Endothelial cell of umbilical vein (primary cell): Measurements from ENCODE around the gene PDLIM5. TPM values are rescaled to one million over a fixed set of nuclear protein-coding genes. Genes with fewer than 3 reads are reported as not detected.

Experiments used
- BruUV-seq: library from RNA; stranded (reverse); fragments of 400-500 nt; replicated peaks from 2 replicates; lab custom pipeline; 2021; lab: Mats Ljungman, UMichigan
- CTCF ChIA-PET: fragments of 300-600, 350-600 bp; sonication (Branson Sonifier 250); formaldehyde crosslinking; loops from one replicate; lab custom pipeline; 2021; ENCODE audit warnings: antibody characterized with exemption, inconsistent platforms; lab: Charles Lee
- POLR2A ChIA-PET: fragments of 300-600, 350-600 bp; sonication (Branson Sonifier 250); formaldehyde crosslinking; loops from one replicate; lab custom pipeline; 2021; ENCODE audit warnings: antibody characterized with exemption, inconsistent platforms; lab: Charles Lee
- DNase-seq: peaks from one replicate; pipeline ENCODE4 v3.0.0-alpha.2; 2011; ENCODE audit warnings: low read depth, low spot score
- FAIRE-seq: peaks from 2 replicates; lab custom pipeline; 2011; peaks lifted over from hg19 to GRCh38; lab: Jason Lieb, UNC
- H2AFZ ChIP-seq: 2 replicates; pipeline ENCODE4 v1.6.0; 2012; ENCODE audit warnings: low read depth, low read length, control low read depth, inconsistent platforms
- H3K27ac ChIP-seq: 2 replicates; pipeline ENCODE4 v1.5.1; 2011; ENCODE audit warnings: low read depth, mild to moderate bottlenecking, control low read depth, low read length, moderate library complexity; ENCODE audit not compliant: insufficient read depth
- H3K27me3 ChIP-seq, 2 experiments: 2 replicates each; pipeline versions ENCODE4 v1.6.0 to v1.6.1; 2011; ENCODE audit warnings: low read length in 2 of 2, mixed read lengths in 1 of 2; ENCODE audit not compliant: control insufficient read depth in 2 of 2, insufficient read depth in 2 of 2
- H3K36me3 ChIP-seq, 2 experiments: 2 replicates in 1 of 2; 3 replicates in 1 of 2; pipeline ENCODE4 v1.5.1; 2011; ENCODE audit warnings: low read length in 2 of 2, mild to moderate bottlenecking in 1 of 2, moderate library complexity in 1 of 2; ENCODE audit not compliant: control insufficient read depth in 2 of 2, insufficient read depth in 2 of 2; ENCODE audit errors: extremely low read depth in 1 of 2
- H3K4me1 ChIP-seq: 3 replicates; pipeline ENCODE4 v1.5.1; 2011; ENCODE audit warnings: mild to moderate bottlenecking, low read length; ENCODE audit not compliant: control insufficient read depth, insufficient read depth; ENCODE audit errors: extremely low read depth
- H3K4me2 ChIP-seq: 2 replicates; pipeline ENCODE4 v1.6.1; 2011; ENCODE audit warnings: low read length, control low read depth, mixed read lengths; ENCODE audit not compliant: insufficient read depth
- H3K4me3 ChIP-seq, 3 experiments: fragments of 200-600 bp in 1 of 3; sonication (generic), shearing (Covaris generic) in 1 of 3; replicated peaks in 1 of 3; 2 replicates each; pipeline ENCODE4 v1.5.1; 2011 to 2016; ENCODE audit warnings: control low read depth in 3 of 3, low read length in 3 of 3, mild to moderate bottlenecking in 2 of 3, inconsistent platforms in 1 of 3, low read depth in 1 of 3, moderate library complexity in 1 of 3; ENCODE audit not compliant: insufficient read depth in 1 of 3
- H3K79me2 ChIP-seq: 2 replicates; pipeline ENCODE4 v1.6.0; 2012; ENCODE audit warnings: low read length, inconsistent platforms; ENCODE audit not compliant: control insufficient read depth, insufficient read depth
- H3K9ac ChIP-seq: replicated peaks from 2 replicates; pipeline ENCODE3; 2011; ENCODE audit warnings: low read length, control low read depth; ENCODE audit not compliant: insufficient read depth; ENCODE audit errors: extremely low read depth
- H3K9me1 ChIP-seq: replicated peaks from 3 replicates; pipeline ENCODE4 v1.6.0; 2011; ENCODE audit warnings: mild to moderate bottlenecking, low read length; ENCODE audit not compliant: control insufficient read depth, insufficient read depth; ENCODE audit errors: extremely low read depth
- H3K9me3 ChIP-seq: replicated peaks from 2 replicates; pipeline ENCODE4 v1.5.1; 2012; ENCODE audit warnings: low read length, inconsistent platforms; ENCODE audit not compliant: control insufficient read depth, insufficient read depth
- H4K20me1 ChIP-seq: replicated peaks from 2 replicates; pipeline ENCODE3; 2011; ENCODE audit warnings: mild to moderate bottlenecking, low read length; ENCODE audit not compliant: control insufficient read depth, insufficient read depth; ENCODE audit errors: extremely low read depth
- EZH2 ChIP-seq: IDR thresholded peaks from 2 replicates; pipeline ENCODE4 v1.6.1; 2012; ENCODE audit warnings: borderline replicate concordance, low read depth, mild to moderate bottlenecking, moderate library complexity, low read length, inconsistent platforms; ENCODE audit not compliant: severe bottlenecking
- FOS ChIP-seq: IDR thresholded peaks from 2 replicates; pipeline ENCODE4 v1.6.1; 2011; ENCODE audit warnings: mild to moderate bottlenecking, low read length, moderate library complexity, borderline replicate concordance; ENCODE audit not compliant: insufficient read depth
- GATA2 ChIP-seq: IDR thresholded peaks from 2 replicates; pipeline ENCODE4 v1.7.0; 2011; ENCODE audit warnings: low read depth, mild to moderate bottlenecking, moderate library complexity, mixed read lengths, low read length; ENCODE audit not compliant: insufficient read length, insufficient read depth
- JUN ChIP-seq: IDR thresholded peaks from 2 replicates; pipeline ENCODE4 v1.6.1; 2011; ENCODE audit warnings: borderline replicate concordance, low read depth; ENCODE audit not compliant: insufficient read length, insufficient read depth
- MYC ChIP-seq: IDR thresholded peaks from one replicate; pipeline ENCODE4 v1.6.1; 2011; ENCODE audit warnings: mild to moderate bottlenecking, low read depth, low read length
- POLR2A ChIP-seq: IDR thresholded peaks from 2 replicates; pipeline ENCODE4 v1.6.1; 2012; ENCODE audit warnings: low read depth, mild to moderate bottlenecking, control low read depth, low read length
- POLR2AphosphoS5 ChIP-seq: IDR thresholded peaks from 2 replicates; pipeline ENCODE4 v1.6.1; 2012; ENCODE audit warnings: low read depth, mild to moderate bottlenecking, control low read depth, low read length, moderate library complexity; ENCODE audit not compliant: insufficient read depth
- dilution Hi-C: fragments of 300-500 bp; cut with MboI; formaldehyde crosslinking; loops from one replicate; pipeline ENCODE4 v1.15.0; 2019; ENCODE audit warnings: low sequenced_read_pairs; ENCODE audit not compliant: extremely low pct_ligation_motif_present
- intact Hi-C: fragments of 100-400 bp; cut with micrococcal nuclease; formaldehyde crosslinking; loops from one replicate; pipeline ENCODE4 v1.10.0; 2022
- polyA plus RNA-seq, 4 experiments: library from polyadenylated mRNA; depleted of rRNA in 3 of 4; stranded (reverse) in 3 of 4; unstranded in 1 of 4; fragments of >200 nt; gene quantifications; 2 replicates each; pipeline versions ENCODE4 v1.2.1 to v1.2.3, GENCODE V29; 2011 to 2012; ENCODE audit warnings: missing spikeins in 1 of 4
- total RNA-seq: library from RNA; stranded (reverse); gene quantifications from 2 replicates; pipeline ENCODE4 v1.2.3, GENCODE V29; 2021
- TF ChIP-seq, protein P1 (sequence below): IDR thresholded peaks from 2 replicates; pipeline ENCODE4 v1.6.1; 2011; ENCODE audit not compliant: insufficient read depth, insufficient read length
- TF ChIP-seq, protein P2 (sequence below), 2 donors: IDR thresholded peaks; 1 replicate in 1 of 2; 2 replicates in 1 of 2; pipeline ENCODE4 v1.5.1; 2011; ENCODE audit warnings: low read length in 2 of 2, mild to moderate bottlenecking in 2 of 2, moderate library complexity in 2 of 2, control low read depth in 1 of 2, inconsistent platforms in 1 of 2, low read depth in 1 of 2; ENCODE audit not compliant: insufficient read depth in 1 of 2; ENCODE audit errors: extremely low read depth in 1 of 2

PDLIM5 gene
- total and polyA plus RNA-seq, 2 donors (not counting 3 experiments of a cell fraction or from before 2014, with no cell fraction given): 243 to 310 TPM

DNA sequence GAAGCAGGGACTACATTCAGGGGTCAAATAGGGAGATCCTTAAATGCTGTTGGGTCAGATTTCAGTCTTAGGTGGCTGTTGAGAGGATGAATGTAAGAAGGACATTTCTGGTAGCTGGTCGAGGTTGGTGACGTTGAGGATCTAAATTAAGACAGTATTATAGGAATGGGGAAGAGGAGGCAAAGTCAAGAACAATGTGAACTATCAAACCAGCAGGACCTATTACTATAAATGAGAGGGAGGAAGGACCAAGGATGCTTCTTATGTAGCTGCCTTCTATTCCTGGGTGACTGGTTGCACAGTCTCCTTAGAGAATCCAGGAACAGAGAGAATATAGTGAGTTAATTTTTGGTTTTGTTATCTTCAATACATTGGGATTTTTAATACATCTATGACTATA, 187.6 kb downstream of the PDLIM5 start:
- no peak for FAIRE-seq
- no peak overlapping the region for H2AFZ ChIP-seq
- peaks cover 0 to 9% of the 10 kb centered on the region in 2 experiments for H3K36me3 ChIP-seq
- no peaks in the 10 kb centered on the region for H3K9me1 ChIP-seq
- no peak overlapping the region for H3K4me3 ChIP-seq
- intact Hi-C loops (no loop called here), dilution Hi-C loops (no loop called here)
- no peaks in the 10 kb centered on the region for H3K9me3 ChIP-seq
- H3K27me3 ChIP-seq: no peaks in the 10 kb centered on the region
- ChIA-PET CTCF (interaction anchor here (1.5 kb wide), 1 partner anchor 18 kb away, joined by 3 read pairs; no protein-coding TSS in a partner anchor), POLR2A (no interaction called here)
- no TSS peak for BruUV-seq
- no peak overlapping the region for H3K27ac ChIP-seq
- H3K4me1 ChIP-seq: peaks cover 30% of the 10 kb centered on the region
- no peak overlapping the region for H3K4me2 ChIP-seq
- H3K9ac ChIP-seq: no peak overlapping the region
- DNase-seq: no peak
- H3K79me2 ChIP-seq: peaks cover 16% of the 10 kb centered on the region
- TF ChIP-seq, protein P1, sequence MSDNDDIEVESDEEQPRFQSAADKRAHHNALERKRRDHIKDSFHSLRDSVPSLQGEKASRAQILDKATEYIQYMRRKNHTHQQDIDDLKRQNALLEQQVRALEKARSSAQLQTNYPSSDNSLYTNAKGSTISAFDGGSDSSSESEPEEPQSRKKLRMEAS: no peak
- no peak for TF ChIP-seq JUN
- no peaks in the 10 kb centered on the region for H4K20me1 ChIP-seq

DNA sequence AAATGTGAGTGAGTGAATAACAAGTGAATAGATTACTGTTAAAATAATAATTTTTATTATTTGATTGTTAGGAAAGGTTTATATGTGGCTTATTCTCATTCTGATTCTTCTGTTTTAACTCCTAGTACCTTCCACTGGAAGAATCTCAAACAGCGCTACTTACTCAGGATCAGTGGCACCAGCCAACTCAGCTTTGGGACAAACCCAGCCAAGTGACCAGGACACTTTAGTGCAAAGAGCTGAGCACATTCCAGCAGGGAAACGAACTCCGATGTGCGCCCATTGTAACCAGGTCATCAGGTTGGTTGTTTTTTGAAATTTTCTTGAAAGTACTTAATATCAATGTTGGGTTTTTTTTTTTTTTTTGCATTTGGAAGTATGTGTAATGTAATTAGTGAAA, 188.4 kb downstream of the PDLIM5 start:
- no peak for FAIRE-seq
- CTCF ChIA-PET: interaction anchor here (1.5 kb wide), 1 partner anchor 19 kb away, joined by 3 read pairs; no protein-coding TSS in a partner anchor
- intact Hi-C loops: no loop called here
- Histone ChIP-seq H3K4me2 (peak overlapping the region; percentile 34), H3K4me1 (peaks cover 30% of the 10 kb centered on the region), H3K9me1 (no peaks in the 10 kb centered on the region), H3K9ac (no peak overlapping the region), H3K4me3 (no peak overlapping the region), H3K79me2 (peaks cover 16% of the 10 kb centered on the region), H3K36me3 (peaks cover 0 to 9% of the 10 kb centered on the region in 2 experiments), H3K9me3 (no peaks in the 10 kb centered on the region), H3K27me3 (no peaks in the 10 kb centered on the region), H4K20me1 (no peaks in the 10 kb centered on the region), H2AFZ (no peak overlapping the region), H3K27ac (no peak overlapping the region)
- no peak for DNase-seq
- TF ChIP-seq POLR2AphosphoS5 (no peak), POLR2A (no peak), MYC (no peak), FOS (no peak), GATA2 (no peak), EZH2 (no peak)
- TF ChIP-seq, protein P2, sequence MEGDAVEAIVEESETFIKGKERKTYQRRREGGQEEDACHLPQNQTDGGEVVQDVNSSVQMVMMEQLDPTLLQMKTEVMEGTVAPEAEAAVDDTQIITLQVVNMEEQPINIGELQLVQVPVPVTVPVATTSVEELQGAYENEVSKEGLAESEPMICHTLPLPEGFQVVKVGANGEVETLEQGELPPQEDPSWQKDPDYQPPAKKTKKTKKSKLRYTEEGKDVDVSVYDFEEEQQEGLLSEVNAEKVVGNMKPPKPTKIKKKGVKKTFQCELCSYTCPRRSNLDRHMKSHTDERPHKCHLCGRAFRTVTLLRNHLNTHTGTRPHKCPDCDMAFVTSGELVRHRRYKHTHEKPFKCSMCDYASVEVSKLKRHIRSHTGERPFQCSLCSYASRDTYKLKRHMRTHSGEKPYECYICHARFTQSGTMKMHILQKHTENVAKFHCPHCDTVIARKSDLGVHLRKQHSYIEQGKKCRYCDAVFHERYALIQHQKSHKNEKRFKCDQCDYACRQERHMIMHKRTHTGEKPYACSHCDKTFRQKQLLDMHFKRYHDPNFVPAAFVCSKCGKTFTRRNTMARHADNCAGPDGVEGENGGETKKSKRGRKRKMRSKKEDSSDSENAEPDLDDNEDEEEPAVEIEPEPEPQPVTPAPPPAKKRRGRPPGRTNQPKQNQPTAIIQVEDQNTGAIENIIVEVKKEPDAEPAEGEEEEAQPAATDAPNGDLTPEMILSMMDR (IDR thresholded peaks at IDR 0.05; ENCODE audit: extremely low read depth in 1 of 2, insufficient read depth in 1 of 2, low read depth in 1 of 2, low read length in 2 of 2): no peak
- POLR2A ChIA-PET: no interaction called here
- BruUV-seq: no TSS peak
- dilution Hi-C loops: no loop called here
